A549 (cell line): Measurements from ENCODE around the gene FBLN1. TPM values are rescaled to one million over a fixed set of nuclear protein-coding genes. Genes with fewer than 3 reads are reported as not detected.

ENCODE experiments used
- ATAC-seq, 2 experiments: fragments of 200-7000 bp in 1 of 2; fragments of >200 bp in 1 of 2; cut with Nextera tagmentation in 1 of 2; cut with Tn5 transposase in 1 of 2; 3 replicates each; pipeline versions ENCODE4 v1.8.0 to v1.9.1; 2018 to 2020; ENCODE audit warnings: mild to moderate bottlenecking in 1 of 2, moderate library complexity in 1 of 2
- CTCF ChIA-PET: fragments of 300-600 bp; sonication (Branson Sonifier 250); formaldehyde crosslinking; extraction: SDS; loops from one replicate; lab custom pipeline; 2021; ENCODE audit warnings: antibody characterized with exemption, inconsistent platforms; lab: Yijun Ruan, JAX
- POLR2A ChIA-PET: fragments of 350-600 bp; formaldehyde crosslinking; extraction: SDS; loops from one replicate; lab custom pipeline; 2021; ENCODE audit warnings: antibody characterized with exemption, inconsistent platforms; lab: Yijun Ruan, JAX
- DNase-seq, 2 experiments: peaks; one replicate each; pipeline versions ENCODE4 v3.0.0 to v3.0.0-alpha.2; 2011 to 2016; ENCODE audit warnings: low read depth in 1 of 2, low spot score in 1 of 2
- FAIRE-seq: peaks from 2 replicates; lab custom pipeline; 2011; peaks lifted over from hg19 to GRCh38; lab: Jason Lieb, UNC
- H3K27ac ChIP-seq, 2 experiments: fragments of >200 bp; sonication (Bioruptor Twin); formaldehyde crosslinking; 3 replicates each; pipeline ENCODE4 v1.5.1; 2016 to 2017
- H3K4me1 ChIP-seq: fragments of >200 bp; sonication (Bioruptor Twin); formaldehyde crosslinking; 3 replicates; pipeline ENCODE4 v1.6.1; 2016
- H3K4me2 ChIP-seq: fragments of >200 bp; sonication (Bioruptor Twin); formaldehyde crosslinking; 3 replicates; pipeline ENCODE4 v1.6.1; 2016
- H3K4me3 ChIP-seq: fragments of >200 bp; sonication (Bioruptor Twin); formaldehyde crosslinking; 3 replicates; pipeline ENCODE4 v1.5.1; 2016
- H3K9me3 ChIP-seq: fragments of >200 bp; sonication (Bioruptor Twin); formaldehyde crosslinking; 3 replicates; pipeline ENCODE4 v1.6.1; 2016
- ATOH8 ChIP-seq: fragments of 250-450 bp; sonication (Bioruptor Pico); IDR thresholded peaks from 2 replicates; pipeline ENCODE4 v1.5.0; 2020; ENCODE audit warnings: low read depth, mild to moderate bottlenecking, moderate library complexity
- BCL3 ChIP-seq: fragments of >200 bp; sonication (Bioruptor Twin); formaldehyde crosslinking; IDR thresholded peaks from 3 replicates; pipeline ENCODE4 v1.6.1; 2016
- CEBPB ChIP-seq, 2 experiments: fragments of >200 bp in 1 of 2; sonication (Bioruptor Twin) in 1 of 2; formaldehyde crosslinking in 1 of 2; IDR thresholded peaks; 2 replicates each; pipeline ENCODE4 v1.6.1; 2012 to 2016
- EHF ChIP-seq: fragments of 250-450 bp; sonication (Bioruptor Pico); IDR thresholded peaks from 2 replicates; pipeline ENCODE4 v1.5.0; 2020; ENCODE audit warnings: mild to moderate bottlenecking
- EHMT2 ChIP-seq: fragments of 200-600 bp; sonication (generic); IDR thresholded peaks from 2 replicates; pipeline ENCODE4 v1.6.1; 2016; ENCODE audit warnings: antibody characterized with exemption, low read depth, mild to moderate bottlenecking, moderate library complexity
- ESRRA ChIP-seq: fragments of 150-350 bp; IDR thresholded peaks from 2 replicates; pipeline ENCODE4 v1.6.1; 2014; ENCODE audit warnings: mild to moderate bottlenecking, low read length, borderline replicate concordance
- HDAC2 ChIP-seq: fragments of 200-600 bp; sonication (generic); IDR thresholded peaks from 2 replicates; pipeline ENCODE4 v1.6.1; 2016
- JUNB ChIP-seq: fragments of >200 bp; sonication (Bioruptor Twin); formaldehyde crosslinking; IDR thresholded peaks from 2 replicates; pipeline ENCODE4 v1.6.1; 2016
- MAX ChIP-seq: IDR thresholded peaks from 2 replicates; pipeline ENCODE4 v1.6.1; 2012
- NPAS2 ChIP-seq: fragments of 250-450 bp; sonication (Bioruptor Pico); IDR thresholded peaks from 2 replicates; pipeline ENCODE4 v1.8.0; 2022; ENCODE audit warnings: mild to moderate bottlenecking, moderate library complexity, borderline replicate concordance
- NR3C1 ChIP-seq: fragments of >200 bp; sonication (Bioruptor Twin); formaldehyde crosslinking; IDR thresholded peaks from 3 replicates; pipeline ENCODE4 v1.6.1; 2017
- RAD21 ChIP-seq, 2 experiments: fragments of >200 bp in 1 of 2; sonication (Bioruptor Twin) in 1 of 2; formaldehyde crosslinking in 1 of 2; IDR thresholded peaks in 1 of 2; conservative IDR thresholded peaks in 1 of 2; 2 replicates in 1 of 2; 3 replicates in 1 of 2; pipeline ENCODE4 v1.6.1; 2012 to 2018; ENCODE audit warnings: inconsistent platforms in 1 of 2
- REST ChIP-seq: fragments of 200-600 bp; sonication (generic); IDR thresholded peaks from 2 replicates; pipeline ENCODE4 v1.6.1; 2016; ENCODE audit warnings: antibody characterized with exemption, mild to moderate bottlenecking, moderate library complexity
- RNF2 ChIP-seq: fragments of 200-600 bp; sonication (generic); IDR thresholded peaks from 2 replicates; pipeline ENCODE4 v1.6.1; 2016; ENCODE audit warnings: low read depth, mild to moderate bottlenecking, antibody characterized with exemption, moderate library complexity, borderline replicate concordance
- TFCP2L1 ChIP-seq: fragments of 250-450 bp; sonication (Bioruptor Pico); IDR thresholded peaks from 2 replicates; pipeline ENCODE4 v1.5.0; 2021; ENCODE audit warnings: mild to moderate bottlenecking
- TP53 ChIP-seq: fragments of 250-450 bp; sonication (Bioruptor Pico); IDR thresholded peaks from 2 replicates; pipeline ENCODE4 v1.5.0; 2021; ENCODE audit warnings: mild to moderate bottlenecking, moderate library complexity
- USF2 ChIP-seq: fragments of 450-650 bp; IDR thresholded peaks from 2 replicates; pipeline ENCODE4 v1.6.1; 2014; ENCODE audit warnings: antibody characterized with exemption
- ZC3H11A ChIP-seq: fragments of 450-650 bp; IDR thresholded peaks from 2 replicates; pipeline ENCODE4 v1.6.1; 2014; ENCODE audit warnings: antibody characterized with exemption, mild to moderate bottlenecking
- ZFP36 ChIP-seq: fragments of 450-650 bp; IDR thresholded peaks from 2 replicates; pipeline ENCODE4 v1.6.1; 2014; ENCODE audit warnings: borderline replicate concordance; ENCODE audit not compliant: partially characterized antibody
- whole genome bisulfite sequencing: methylation state at CpG from one replicate; pipeline ENCODE4 v1.1.6; 2017; ENCODE audit errors: missing lambda C conversion rate; 5-methylcytosine and 5-hydroxymethylcytosine counted together
- polyA plus RNA-seq, 4 experiments: library from polyadenylated mRNA; depleted of rRNA in 3 of 4; stranded (reverse); fragments of >200 nt; fragmentation: RNase III in 1 of 4; extraction: RNeasy Plus Mini Kit Qiagen cat#74134 plus additional on column Dnase treatment in 1 of 4; gene quantifications; 2 replicates in 3 of 4; 3 replicates in 1 of 4; pipeline ENCODE4 v1.2.3, GENCODE V29; 2011 to 2017

Gene FBLN1
- polyA plus RNA-seq, 2 of the 4 experiments (the other 2 are of a cell fraction), result 18.2 to 32.7 TPM

- TF ChIP-seq REST (no peak), TP53 (CRISPR knock-in tag) (no peak), JUNB (no peak)
Observed at GRCh38 chr22:45563362-45564040, 60.8 kb downstream of the FBLN1 start (continued).

GRCh38 chr22:45564349-45565030 is 61.8 kb downstream of the FBLN1 start:
- 83% methylated on average over 13 of the region's 13 CpGs for WGBS
- H3K27ac ChIP-seq, result no peak overlapping the region
- ChIA-PET CTCF (interaction anchor here (0.8 to 6.4 kb wide), 5 partner anchors 10 to 13 kb away, joined by 3 to 31 read pairs (median 12); no protein-coding TSS in a partner anchor), POLR2A (no interaction called here)
- no peak overlapping the region for H3K4me2 ChIP-seq
- ATAC-seq (no peak), FAIRE-seq (no peak), DNase-seq (no peak)
- no peak overlapping the region for H3K4me3 ChIP-seq
- TF ChIP-seq CEBPB (IDR thresholded peaks at IDR 0.05) (no peak), BCL3 (no peak), ZC3H11A (no peak), ATOH8 (CRISPR knock-in tag) (no peak), EHMT2 (no peak)
- peaks cover 12% of the 10 kb centered on the region; the same call in 2 of the 3 replicates for H3K9me3 ChIP-seq
- no peaks in the 10 kb centered on the region for H3K4me1 ChIP-seq

- no peak for DNase-seq
- peaks cover 6% of the 10 kb centered on the region; the same call in 2 of the 3 replicates for H3K9me3 ChIP-seq
- no peak for ATAC-seq
- H3K4me3 ChIP-seq, result no peak overlapping the region
- H3K4me1 ChIP-seq, result no peaks in the 10 kb centered on the region
- ChIA-PET POLR2A (no interaction called here), CTCF (interaction anchor here (0.6 to 6.4 kb wide), 4 partner anchors 9 to 431 kb away, joined by 3 to 31 read pairs (median 11); no protein-coding TSS in a partner anchor)
- no peak for TF ChIP-seq RAD21 (conservative IDR thresholded peaks at IDR 0.05 in 1 of 2, IDR thresholded peaks at IDR 0.05 in 1 of 2)
- no peak for TF ChIP-seq MAX
- no peak for TF ChIP-seq NPAS2 (CRISPR knock-in tag)
- TF ChIP-seq HDAC2, result no peak
- TF ChIP-seq TFCP2L1 (CRISPR knock-in tag), result no peak
- TF ChIP-seq NR3C1, result no peak
- TF ChIP-seq ZFP36, result no peak
- TF ChIP-seq JUNB, result no peak
- TF ChIP-seq RNF2, result no peak
- no peak for TF ChIP-seq TP53 (CRISPR knock-in tag)
- TF ChIP-seq ESRRA, result no peak
- TF ChIP-seq EHF (CRISPR knock-in tag), result no peak
- TF ChIP-seq USF2, result no peak
- no peak overlapping the region for H3K4me2 ChIP-seq
- no peak for FAIRE-seq
- no peak overlapping the region for H3K27ac ChIP-seq
- 88% methylated on average over 2 of the region's 2 CpGs for WGBS
Observed at GRCh38 chr22:45565171-45565570, 62.5 kb downstream of the FBLN1 start.
